ENCODE measurements around the gene SLC17A3.

SLC17A3 gene

GRCh38 chr6:25874118-25874517 lies at the start of gene SLC17A3:
SLC17A3 (minus strand) TSS chr6:25874243; CDS start chr6:25868387, 5,856 bp downstream.
- no peak for DNase-seq (ENCODE audit: low read depth, low spot score)

GRCh38 chr6:25922301-25922700 lies 48.3 kb upstream of the SLC17A3 start:
- no peak for DNase-seq (ENCODE audit: low read depth, low spot score)

GRCh38 chr6:25921525-25922203 lies 47.6 kb upstream of the SLC17A3 start:
- no peak for DNase-seq (ENCODE audit: low read depth, low spot score)

GRCh38 chr6:25919657-25920056 lies 45.6 kb upstream of the SLC17A3 start:
- DNase-seq (ENCODE audit: low read depth, low spot score), result no peak

- DNase-seq (ENCODE audit: low read depth, low spot score), result no peak
These were observed 44.1 kb upstream of the SLC17A3 start for GRCh38 chr6:25918083-25918683.

DNA sequence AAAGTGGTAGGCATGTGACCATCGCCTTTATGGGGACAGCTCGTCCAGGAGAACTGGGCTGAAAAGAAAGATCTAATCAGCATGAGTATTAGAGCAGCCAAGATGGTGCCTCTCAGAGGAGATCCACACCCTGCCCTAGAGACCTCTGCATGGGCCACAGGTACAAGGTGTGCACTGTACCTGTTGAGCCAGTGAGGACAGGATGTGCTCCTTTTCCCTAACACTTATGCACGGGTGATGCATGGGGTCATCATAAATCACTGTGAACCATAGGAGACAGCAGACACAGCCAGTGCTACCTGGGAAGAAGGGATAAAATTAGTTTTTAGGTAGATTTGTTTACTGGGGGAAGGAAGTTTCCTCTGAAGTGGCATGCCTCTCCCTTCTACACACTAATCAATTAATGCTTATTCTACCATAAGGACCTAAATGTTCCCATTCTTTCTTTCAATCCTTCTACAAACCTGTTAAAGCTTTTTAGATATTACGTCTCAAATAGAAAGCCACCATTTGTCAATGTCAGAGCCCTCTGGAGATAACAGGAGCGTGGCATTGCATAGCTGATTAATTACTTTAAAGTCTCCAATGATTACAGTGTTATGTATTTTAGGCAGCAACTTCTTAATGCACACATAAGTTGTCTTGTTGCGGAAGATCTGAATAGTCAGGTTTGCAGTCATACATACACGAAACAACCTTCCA lies 42.9 kb upstream of the SLC17A3 start:
- no peak for DNase-seq (ENCODE audit: low read depth, low spot score)

DNA sequence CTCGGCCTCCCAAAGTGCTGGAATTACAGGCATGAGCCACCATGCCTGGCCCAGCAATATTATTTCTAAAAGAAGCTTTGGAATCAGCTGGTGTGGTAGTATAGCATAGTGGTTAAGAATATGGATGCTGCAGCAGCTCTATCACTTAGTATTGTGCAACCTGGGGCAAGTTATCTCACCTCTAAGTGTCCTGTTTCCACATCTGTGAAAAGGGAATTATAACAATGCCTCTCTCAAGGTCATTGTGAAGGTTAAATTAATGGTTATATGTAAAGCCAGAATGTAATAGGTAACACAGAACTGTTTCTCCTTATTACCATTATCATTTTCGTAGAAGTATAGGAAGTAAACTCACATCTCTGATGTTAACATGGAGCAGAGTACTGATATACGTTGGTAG lies 42.3 kb upstream of the SLC17A3 start:
- DNase-seq (ENCODE audit: low read depth, low spot score), result no peak

GRCh38 chr6:25913741-25914140 lies 39.7 kb upstream of the SLC17A3 start:
- no peak for DNase-seq (ENCODE audit: low read depth, low spot score)

- DNase-seq (ENCODE audit: low read depth, low spot score), result no peak
These were observed 37.3 kb upstream of the SLC17A3 start for GRCh38 chr6:25911351-25911750.

DNA sequence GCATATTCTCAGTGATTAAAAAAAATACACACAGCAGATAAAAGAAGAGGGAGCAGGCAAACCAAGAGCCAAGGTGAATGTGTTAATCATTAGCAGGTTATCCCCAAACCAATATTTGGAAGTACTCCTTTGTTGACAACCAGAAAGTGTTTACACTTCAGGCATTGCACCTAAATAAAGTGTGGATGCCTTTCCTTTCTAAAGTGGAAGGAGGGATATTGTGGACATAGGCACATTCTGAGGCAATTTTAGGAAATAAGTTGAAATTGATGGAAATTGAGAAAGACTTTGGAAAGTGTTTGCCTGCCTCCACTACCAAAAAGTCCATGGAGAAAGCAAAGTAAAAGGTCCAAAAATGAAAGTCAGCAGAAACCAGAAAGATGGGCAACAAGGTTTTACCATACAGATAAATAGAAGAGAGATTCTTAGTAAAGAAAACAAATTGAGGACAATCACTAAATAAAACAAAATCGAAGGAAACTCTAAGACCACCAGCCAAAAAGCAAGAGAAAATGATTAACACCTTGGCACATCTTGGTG lies 33.5 kb upstream of the SLC17A3 start:
- DNase-seq (ENCODE audit: low read depth, low spot score), result no peak

DNA sequence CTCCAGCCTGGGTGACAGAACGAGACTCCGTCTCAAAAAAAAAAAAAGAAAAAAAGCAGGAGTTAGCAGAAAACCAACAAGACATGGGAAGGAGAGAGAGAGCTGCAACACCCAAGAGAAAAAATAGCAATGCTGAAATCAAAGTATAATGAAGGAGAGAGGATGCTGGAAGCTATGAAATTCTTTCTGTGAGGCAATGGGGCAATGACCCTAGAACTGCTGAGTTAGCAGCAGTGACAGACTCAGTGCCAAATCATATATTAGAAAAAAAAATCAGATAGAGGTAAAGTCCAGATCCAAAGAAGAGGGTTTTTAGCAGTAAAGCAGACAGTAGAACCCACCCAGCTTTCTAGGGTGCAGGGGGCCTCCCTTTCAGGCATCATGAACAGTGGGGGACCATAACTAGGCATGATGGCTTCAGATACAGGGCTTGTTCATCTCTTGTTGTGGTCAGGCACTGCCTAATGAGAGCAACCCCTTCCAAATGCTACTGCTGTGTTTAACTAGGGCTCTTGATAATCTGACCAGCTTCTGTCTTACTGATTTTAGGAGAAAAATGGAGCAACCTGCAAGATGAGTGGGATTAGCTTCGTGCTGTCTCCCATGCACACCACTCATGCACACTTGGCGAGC lies 29.5 kb upstream of the SLC17A3 start:
- DNase-seq (ENCODE audit: low read depth, low spot score), result no peak

DNA sequence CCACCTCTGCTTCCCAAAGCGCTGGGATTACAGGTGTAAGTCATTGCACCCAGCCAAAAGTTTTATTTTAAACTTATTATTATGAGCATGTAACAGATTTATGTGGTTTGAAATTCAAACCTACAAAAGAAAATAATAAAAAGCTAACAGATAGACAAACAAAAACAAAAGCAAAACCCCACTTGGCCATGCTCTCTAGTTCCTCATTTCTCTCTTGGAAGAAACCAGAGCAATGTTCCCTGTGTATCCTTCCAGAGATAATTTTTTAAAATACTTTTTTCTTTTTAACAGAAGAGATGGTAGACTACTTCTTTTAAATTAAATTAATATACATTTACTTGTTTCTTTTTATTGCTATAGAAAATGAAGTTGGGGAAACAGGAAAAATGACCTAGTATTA lies 28.0 kb upstream of the SLC17A3 start:
- DNase-seq (ENCODE audit: low read depth, low spot score), result no peak

- DNase-seq (ENCODE audit: low read depth, low spot score), result no peak
These were observed 26.8 kb upstream of the SLC17A3 start for GRCh38 chr6:25900843-25901242.

GRCh38 chr6:25899580-25900408 lies 25.8 kb upstream of the SLC17A3 start:
- no peak for DNase-seq (ENCODE audit: low read depth, low spot score)

DNA sequence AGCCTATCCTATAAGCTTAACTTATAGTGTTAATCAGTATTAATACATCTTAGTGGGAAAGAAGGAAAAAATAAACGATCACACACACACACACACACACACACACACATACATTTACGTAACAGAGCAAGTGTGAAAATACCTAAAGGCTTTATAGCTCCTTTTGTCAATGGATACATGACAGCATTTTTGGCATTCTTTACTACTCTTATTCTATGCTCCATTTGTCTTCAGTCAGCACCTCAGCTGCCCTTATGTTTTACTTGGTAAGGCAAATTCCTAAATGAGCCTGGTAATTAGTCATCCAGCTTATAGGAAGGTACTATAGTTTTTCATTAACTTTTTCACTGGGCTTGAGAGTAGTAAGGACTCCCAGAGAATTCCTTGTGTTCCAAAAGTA lies 25.1 kb upstream of the SLC17A3 start:
- no peak for DNase-seq (ENCODE audit: low read depth, low spot score)

DNA sequence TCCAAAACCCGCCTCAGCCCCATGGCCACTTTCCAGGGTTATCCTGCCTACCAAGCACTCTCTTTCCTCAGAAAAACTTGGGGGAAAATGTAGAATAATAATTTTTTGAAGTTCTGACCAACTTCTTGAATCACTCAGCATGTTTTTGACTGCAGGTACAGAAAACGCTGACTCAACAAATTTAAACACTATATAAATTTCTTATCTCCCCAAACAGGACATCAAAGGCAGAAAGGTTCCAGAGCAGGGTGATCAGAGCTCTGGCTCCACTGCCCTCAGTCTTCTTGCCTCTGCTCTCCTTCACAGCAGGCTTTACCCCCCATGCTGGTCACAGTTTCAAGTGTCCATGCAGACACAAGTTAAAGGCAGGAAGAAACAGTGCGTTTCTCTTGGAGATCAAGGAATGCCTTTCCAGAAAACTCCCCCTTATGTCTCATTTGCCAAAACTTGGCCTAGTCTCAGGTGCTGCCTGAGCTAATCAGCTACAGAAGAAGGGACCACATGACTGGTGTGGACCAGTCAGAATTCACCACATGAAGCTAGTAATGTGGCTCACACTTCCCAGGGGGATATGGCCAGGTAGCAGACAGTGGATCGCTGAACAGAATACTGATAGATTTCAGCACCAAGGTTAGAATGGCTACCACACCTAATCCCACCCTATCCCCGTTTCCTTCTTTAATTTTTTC lies 24.4 kb upstream of the SLC17A3 start:
- DNase-seq (ENCODE audit: low read depth, low spot score), result no peak

- DNase-seq (ENCODE audit: low read depth, low spot score), result no peak
These were observed 22.2 kb upstream of the SLC17A3 start for GRCh38 chr6:25896252-25896651.

DNA sequence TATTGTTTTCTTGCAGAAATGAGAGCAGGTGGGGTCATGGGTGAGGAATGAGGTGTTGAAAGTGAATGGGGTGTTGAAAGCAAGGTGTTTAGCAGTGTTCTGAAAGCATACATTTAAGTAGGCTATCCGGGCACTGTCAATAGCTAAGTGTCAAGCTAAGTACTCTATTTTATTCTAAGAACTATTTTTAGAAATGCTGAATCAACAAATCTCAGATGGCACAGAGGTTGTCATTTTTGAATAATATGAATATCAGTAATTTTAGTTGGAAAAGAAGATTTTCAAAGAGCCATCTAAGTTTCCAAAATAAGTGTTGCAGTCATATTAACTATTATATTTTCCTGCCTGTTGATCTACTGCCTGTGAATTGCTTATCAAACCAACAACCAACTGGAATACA lies 21.7 kb upstream of the SLC17A3 start:
- DNase-seq (ENCODE audit: low read depth, low spot score), result no peak

GRCh38 chr6:25893778-25894177 lies 19.7 kb upstream of the SLC17A3 start:
- DNase-seq (ENCODE audit: low read depth, low spot score), result no peak

DNA sequence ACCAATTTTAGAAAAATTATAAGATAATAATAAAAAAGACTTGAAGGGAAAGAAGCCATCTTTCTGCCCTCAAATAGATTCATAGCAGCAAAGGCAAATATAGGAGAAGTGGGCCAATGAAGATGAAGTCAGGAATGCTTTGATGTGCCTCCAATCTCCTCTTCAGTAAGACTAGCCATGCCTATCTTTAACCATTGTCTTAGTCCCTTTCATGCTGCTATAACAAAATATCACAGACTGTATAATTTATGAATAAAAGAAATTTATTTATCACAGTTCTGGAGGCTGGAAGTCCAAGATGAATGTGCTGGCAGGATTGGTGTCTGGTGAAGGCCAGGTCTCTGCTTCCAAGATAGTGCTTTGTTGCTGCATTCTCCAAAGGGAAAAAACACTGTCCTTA lies 18.8 kb upstream of the SLC17A3 start:
- DNase-seq (ENCODE audit: low read depth, low spot score), result no peak
